ENCODE measurements around the gene CCDC191. TPM values are rescaled to one million over a fixed set of nuclear protein-coding genes. Genes with fewer than 3 reads are reported as not detected.

CCDC191 gene
- total RNA-seq, 3 donors from 2014 or later (not counting 1 experiment from before 2014, with no cell fraction given), result 5.5 to 6.4 (median 5.7) TPM

- Histone ChIP-seq H3K9me3 (ENCODE audit: control insufficient read depth, insufficient read depth, low read length) (no peaks in the 10 kb centered on the region), H3K36me3 (ENCODE audit: control insufficient read depth, insufficient read depth, low read length) (no peaks in the 10 kb centered on the region), H3K27ac (ENCODE audit: low read length) (no peak overlapping the region), H3K4me3 (ENCODE audit: low read length) (peak overlapping the region; percentile 87), H3K27me3 (ENCODE audit: control insufficient read depth, insufficient read depth, low read length) (no peaks in the 10 kb centered on the region), H3K4me1 (ENCODE audit: control insufficient read depth, insufficient read depth, low read length) (peaks cover 13% of the 10 kb centered on the region)
- H3K4me3 Mint-ChIP-seq, result peak overlapping the region; percentile 72
- H3K27ac Mint-ChIP-seq, result peak overlapping the region in 1 of 2 donors; percentile 58
- peak; percentile 30 to 50 for DNase-seq
- H3K36me3 Mint-ChIP-seq, result no peaks in the 10 kb centered on the region
- no peak for TF ChIP-seq CTCF (IDR thresholded peaks at IDR 0.05)
- WGBS (ENCODE audit: insufficient coverage), result 2% methylated on average over 63 of the region's 65 CpGs
- H3K4me1 Mint-ChIP-seq, result peaks cover 8% of the 10 kb centered on the region in 2 donors
- intact Hi-C loops (cut with micrococcal nuclease), result no loop called here
- H3K9me3 Mint-ChIP-seq, result no peaks in the 10 kb centered on the region
- ATAC-seq, result peak; percentile 24 to 25 (median 25)
- peaks cover 12 to 15% of the 10 kb centered on the region in 2 donors for H3K27me3 Mint-ChIP-seq (ENCODE audit: low read depth in 2 of 2)
Observed at GRCh38 chr3:113948015-113948917, 108.1 kb downstream of the CCDC191 start.

GRCh38 chr3:113947372-113948014 lies 108.8 kb downstream of the CCDC191 start, which contains the start of gene ZDHHC23:
Gene ZDHHC23, plus strand, starts transcription at chr3:113948013. Its CDS starts 790 bp downstream, at chr3:113948803.
- intact Hi-C loops (cut with micrococcal nuclease), result no loop called here
- H3K9me3 Mint-ChIP-seq, result no peaks in the 10 kb centered on the region

GRCh38 chr3:113946831-113947230 lies 109.5 kb downstream of the CCDC191 start:
- no peaks in the 10 kb centered on the region for H3K9me3 ChIP-seq (ENCODE audit: control insufficient read depth, insufficient read depth, low read length)
- no peak overlapping the region for H3K4me3 ChIP-seq (ENCODE audit: low read length)
- Mint-ChIP-seq H3K27ac (peak overlapping the region; percentile 44 to 73), H3K9me3 (no peaks in the 10 kb centered on the region), H3K27me3 (ENCODE audit: low read depth in 2 of 2) (peaks cover 19 to 25% of the 10 kb centered on the region in 2 donors), H3K4me1 (peaks cover 8% of the 10 kb centered on the region in 2 donors), H3K36me3 (no peaks in the 10 kb centered on the region), H3K4me3 (peak overlapping the region; percentile 87)
- H3K36me3 ChIP-seq (ENCODE audit: control insufficient read depth, insufficient read depth, low read length), result no peaks in the 10 kb centered on the region
- ATAC-seq, result no peak
- WGBS (ENCODE audit: insufficient coverage), result 90% methylated on average over 2 of the region's 7 CpGs
- H3K4me1 ChIP-seq (ENCODE audit: control insufficient read depth, insufficient read depth, low read length), result peaks cover 13% of the 10 kb centered on the region
- no peak for DNase-seq
- intact Hi-C loops (cut with micrococcal nuclease), result no loop called here
- H3K27ac ChIP-seq (ENCODE audit: low read length), result no peak overlapping the region
- no peaks in the 10 kb centered on the region for H3K27me3 ChIP-seq (ENCODE audit: control insufficient read depth, insufficient read depth, low read length)
- TF ChIP-seq CTCF (IDR thresholded peaks at IDR 0.05), result no peak

More at GRCh38 chr3:113947372-113948014, 108.8 kb downstream of the CCDC191 start, which contains the start of gene ZDHHC23:
- peak within 1 kb of the TSS; percentile 44 to 73 for H3K27ac Mint-ChIP-seq
- Histone ChIP-seq H3K4me3 (ENCODE audit: low read length) (peak within 1 kb of the TSS; percentile 87), H3K4me1 (ENCODE audit: control insufficient read depth, insufficient read depth, low read length) (peaks cover 13% of the 10 kb centered on the region), H3K27ac (ENCODE audit: low read length) (peak within 1 kb of the TSS; percentile 26), H3K36me3 (ENCODE audit: control insufficient read depth, insufficient read depth, low read length) (no peaks in the 10 kb centered on the region), H3K27me3 (ENCODE audit: control insufficient read depth, insufficient read depth, low read length) (no peaks in the 10 kb centered on the region), H3K9me3 (ENCODE audit: control insufficient read depth, insufficient read depth, low read length) (no peaks in the 10 kb centered on the region)
- H3K4me3 Mint-ChIP-seq, result peak within 1 kb of the TSS; percentile 87
- ATAC-seq (peak; percentile 92 to 93 (median 93)), DNase-seq (peak; percentile 76 to 87)
- no peak for TF ChIP-seq CTCF (IDR thresholded peaks at IDR 0.05)
- H3K4me1 Mint-ChIP-seq, result peaks cover 8% of the 10 kb centered on the region in 2 donors
- no peaks in the 10 kb centered on the region for H3K36me3 Mint-ChIP-seq
- peaks cover 15 to 21% of the 10 kb centered on the region in 2 donors for H3K27me3 Mint-ChIP-seq (ENCODE audit: low read depth in 2 of 2)
- under 1% methylated on average over 80 of the region's 80 CpGs for WGBS (ENCODE audit: insufficient coverage)
